Activated T-cell treated with anti-CD3 and anti-CD28 coated beads, Interleukin-2, amount 50 U/mL, for 4 hours (primary cell): ENCODE results near the gene RLN1. TPM values are rescaled to one million over a fixed set of nuclear protein-coding genes. Genes with fewer than 3 reads are reported as not detected.

ENCODE experiments used
- ATAC-seq, 2 donors: fragments of 200-7000 bp; cut with Tn5 transposase; one replicate each; pipeline ENCODE4 v1.10.0; 2021
- DNase-seq: peaks from one replicate; pipeline ENCODE4 v3.0.0-alpha.2; 2020
- H3K27me3 Mint-ChIP-seq: one replicate; pipeline ENCODE4 v1.8.0; 2021; ENCODE audit warnings: low read depth, mixed read lengths
- H3K36me3 Mint-ChIP-seq: one replicate; pipeline ENCODE4 v1.8.0; 2022; ENCODE audit warnings: mixed read lengths; ENCODE audit not compliant: insufficient read depth
- H3K4me1 Mint-ChIP-seq: one replicate; pipeline ENCODE4 v1.8.0; 2021; ENCODE audit warnings: low read depth, mixed read lengths
- H3K4me3 Mint-ChIP-seq: one replicate; pipeline ENCODE4 v1.8.0; 2021; ENCODE audit warnings: mild to moderate bottlenecking, moderate library complexity, mixed read lengths
- H3K9me3 Mint-ChIP-seq: one replicate; pipeline ENCODE4 v1.8.0; 2021; ENCODE audit warnings: mixed read lengths
- total RNA-seq, 3 donors: library from RNA; stranded (reverse); gene quantifications; one replicate each; pipeline ENCODE4 v1.2.1, GENCODE V29; 2021

Gene RLN1
- total RNA-seq, 3 donors from 2014 or later: 0.50 to 0.54 TPM; not detected in 1

DNA sequence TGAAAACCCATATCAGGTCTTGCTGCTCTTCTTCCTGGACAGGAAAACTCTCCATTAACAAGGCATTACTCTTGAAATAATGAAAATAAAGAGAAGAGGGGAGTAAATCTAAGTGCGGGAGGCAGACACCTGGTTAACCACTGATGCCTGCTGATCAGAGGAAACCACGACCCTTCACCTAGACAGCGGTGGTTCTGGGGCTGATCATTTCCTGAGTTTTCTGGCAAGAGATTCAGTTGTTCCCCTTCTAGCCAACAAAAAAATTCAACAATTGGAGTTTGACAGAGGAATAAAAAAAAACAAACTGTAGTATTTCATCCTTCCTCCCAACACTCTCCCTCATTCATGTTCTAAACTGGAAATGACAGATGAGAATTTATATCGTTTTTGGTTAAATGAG, 38.1 kb downstream of the RLN1 start:
- ATAC-seq (no peak), DNase-seq (no peak)
- H3K9me3 Mint-ChIP-seq: peaks cover 5% of the 10 kb centered on the region
- H3K4me3 Mint-ChIP-seq: no peak overlapping the region
- peaks cover 5% of the 10 kb centered on the region for H3K36me3 Mint-ChIP-seq
- no peaks in the 10 kb centered on the region for H3K27me3 Mint-ChIP-seq
- peaks cover 21% of the 10 kb centered on the region for H3K4me1 Mint-ChIP-seq

DNA sequence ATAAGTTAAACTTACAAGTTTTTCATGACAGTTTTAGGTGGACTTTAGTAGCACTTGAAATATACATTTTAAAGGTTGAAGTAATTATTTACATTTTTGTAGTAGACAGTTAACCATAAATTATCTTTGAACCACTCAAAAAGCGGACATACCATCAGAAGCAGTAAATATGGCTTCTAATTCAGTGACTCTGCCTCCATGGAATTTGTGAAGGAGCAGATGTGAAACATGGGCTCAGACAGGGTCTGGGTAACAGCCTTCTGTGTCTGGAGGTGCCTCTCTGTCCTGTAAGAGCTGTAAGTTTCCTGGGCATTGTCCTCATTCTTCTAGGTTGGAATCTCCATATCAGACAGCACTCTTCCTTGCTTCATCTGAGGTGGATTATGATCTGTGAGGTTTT, 47.5 kb downstream of the RLN1 start:
- ATAC-seq (no peak), DNase-seq (no peak)
- H3K4me1 Mint-ChIP-seq: no peaks in the 10 kb centered on the region
- peaks cover 31% of the 10 kb centered on the region for H3K9me3 Mint-ChIP-seq
- peaks cover 12% of the 10 kb centered on the region for H3K36me3 Mint-ChIP-seq
- H3K4me3 Mint-ChIP-seq: no peak overlapping the region
- peaks cover 10% of the 10 kb centered on the region for H3K27me3 Mint-ChIP-seq

DNA sequence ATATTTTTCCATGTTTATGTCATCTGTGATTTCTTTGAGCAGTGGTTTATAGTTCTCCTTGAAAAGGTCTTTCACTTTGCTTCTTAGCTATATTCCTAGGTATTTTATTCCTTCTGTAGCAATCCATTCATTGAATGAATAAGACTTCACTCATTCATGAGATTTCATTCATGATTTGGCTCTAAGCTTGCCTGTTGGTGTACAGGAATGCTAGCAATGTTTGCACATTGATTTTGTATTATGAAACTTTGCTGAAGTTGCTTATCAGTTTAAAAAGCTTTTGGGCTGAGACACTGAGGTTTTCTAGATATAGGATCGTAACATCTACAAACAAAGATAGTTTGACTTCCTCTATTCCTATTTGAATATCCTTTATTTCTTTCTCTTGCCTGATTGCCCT, 51.1 kb downstream of the RLN1 start:
- Mint-ChIP-seq H3K4me3 (no peak overlapping the region), H3K27me3 (peaks cover 10% of the 10 kb centered on the region)
- DNase-seq: no peak

DNA sequence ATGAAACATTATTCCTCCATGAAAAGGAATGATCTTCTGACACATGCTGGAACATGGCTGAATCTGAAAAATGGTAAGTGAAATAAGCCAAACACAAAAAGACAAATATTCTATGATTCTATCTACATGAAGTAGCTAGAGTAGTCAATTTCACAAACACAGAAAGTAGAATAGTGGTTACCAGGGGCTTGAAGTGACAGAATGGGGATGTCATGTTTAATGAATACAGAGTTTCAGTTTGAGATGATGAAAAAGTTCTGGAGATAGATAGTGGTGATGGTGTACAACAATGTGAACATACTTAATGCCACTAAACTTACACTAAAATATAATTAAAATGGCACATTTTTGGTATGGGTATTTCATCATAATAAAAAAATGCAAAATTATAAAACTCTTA, 53.4 kb downstream of the RLN1 start:
- no peak for ATAC-seq
- Mint-ChIP-seq H3K27me3 (peaks cover 10% of the 10 kb centered on the region), H3K9me3 (peaks cover 25% of the 10 kb centered on the region), H3K4me1 (peaks cover 2% of the 10 kb centered on the region), H3K4me3 (no peak overlapping the region), H3K36me3 (peaks cover 2% of the 10 kb centered on the region)
- no peak for DNase-seq

More for the DNA sequence above, 51.1 kb downstream of the RLN1 start:
- ATAC-seq: no peak
- peaks cover 25% of the 10 kb centered on the region for H3K9me3 Mint-ChIP-seq
- H3K4me1 Mint-ChIP-seq: peaks cover 2% of the 10 kb centered on the region
- peaks cover 4% of the 10 kb centered on the region for H3K36me3 Mint-ChIP-seq

Other genes starting within 250 kb of the RLN1 start
- gene INSL6, start 154.2 kb downstream of the RLN1 start, total RNA-seq: not detected
- gene INSL4, start 108.5 kb downstream of the RLN1 start, total RNA-seq: under 1 TPM in 1 of 3 donors, not detected in 2; 0.14 TPM
- 1 to 10 TPM in 1 of 3 donors, under 1 TPM in 2; 0.60 to 1.6 (median 0.76) TPM for gene RLN2, start 35.2 kb downstream of the RLN1 start, total RNA-seq
- gene PLGRKT, start 98.0 kb upstream of the RLN1 start, total RNA-seq: 10 to 100 TPM; 23.7 to 45.3 (median 30.9) TPM
- 10 to 100 TPM; 33.7 to 58.4 (median 42.1) TPM for gene CD274, start 110.7 kb upstream of the RLN1 start, total RNA-seq
- under 1 TPM in 2 of 3 donors, not detected in 1; 0.11 to 0.60 TPM for gene PDCD1LG2, start 170.7 kb upstream of the RLN1 start, total RNA-seq